ENCODE data around the gene WASF1.

DNA sequence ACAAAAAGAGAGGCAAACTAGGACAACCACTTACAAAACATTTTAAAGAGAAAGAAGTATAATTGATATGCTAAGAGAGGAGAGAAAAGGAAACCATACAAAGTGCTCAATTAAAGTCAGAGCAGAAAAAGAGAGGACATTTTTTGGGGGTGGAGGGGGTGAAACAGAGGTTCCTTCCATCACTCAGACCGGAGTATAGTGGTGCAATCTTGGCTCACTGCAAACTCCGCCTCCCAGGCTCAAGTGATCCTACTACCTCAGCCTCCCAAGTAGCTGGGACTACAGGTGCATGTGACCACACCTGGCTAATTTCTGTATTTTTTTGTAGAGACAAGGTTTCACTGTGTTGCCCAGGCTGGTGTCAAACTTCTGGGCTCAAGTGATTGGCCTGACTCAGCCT lies 9.4 kb downstream of the WASF1 start:
- TF ChIP-seq CTCF (conservative IDR thresholded peaks at IDR 0.05 in 1 of 2, IDR thresholded peaks at IDR 0.05 in 1 of 2; ENCODE audit: extremely low read depth in 1 of 2, insufficient read depth in 1 of 2, low read depth in 1 of 2, low read length in 2 of 2) (no peak), EZH2 (IDR thresholded peaks at IDR 0.05; ENCODE audit: borderline replicate concordance, low read length) (no peak)

Data from mammary epithelial cell (primary cell).